Measurements from ENCODE around the gene RBBP8. TPM values are rescaled to one million over a fixed set of nuclear protein-coding genes. Genes with fewer than 3 reads are reported as not detected.
"Not testable (repeated sequence)": the region's sequence is repeated elsewhere in the genome, so short reads cannot be mapped to it uniquely, and the experiment has no call there.

RBBP8 gene
- total RNA-seq, 4 donors from 2014 or later, result 14.2 to 63.4 (median 32.9) TPM

DNA sequence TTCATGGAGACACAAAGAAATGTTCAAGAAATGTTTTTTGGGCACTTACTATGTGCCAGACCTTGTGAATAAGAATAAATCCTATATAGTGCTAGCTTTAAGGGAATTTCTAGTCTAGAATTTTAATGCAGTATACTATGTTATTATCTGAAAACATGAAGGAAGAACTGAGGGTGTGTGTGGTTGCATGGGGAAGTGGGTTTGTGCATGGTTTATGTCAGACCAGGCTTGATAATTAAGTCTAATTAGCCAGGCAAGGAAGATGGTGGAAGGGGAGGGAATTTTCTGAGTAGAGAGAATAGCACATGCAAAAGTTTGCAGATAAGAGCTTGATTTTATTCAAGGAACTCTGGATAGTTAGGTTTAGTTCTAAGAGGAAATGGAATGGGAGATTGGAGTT lies 6.5 kb downstream of the RBBP8 start:
- no peak for TF ChIP-seq CTCF (IDR thresholded peaks at IDR 0.05)
- no peak for DNase-seq (ENCODE audit: low spot score)
- no peak for ATAC-seq (ENCODE audit: low FRiP score)

GRCh38 chr18:22943847-22944246 lies 10.7 kb downstream of the RBBP8 start:
- no peak for TF ChIP-seq CTCF (IDR thresholded peaks at IDR 0.05)
- no peak for DNase-seq (ENCODE audit: low spot score)

GRCh38 chr18:22946217-22946616 lies 13.1 kb downstream of the RBBP8 start:
- TF ChIP-seq CTCF (IDR thresholded peaks at IDR 0.05), result no peak
- ATAC-seq (ENCODE audit: low FRiP score) (no peak), DNase-seq (ENCODE audit: low spot score) (no peak)

More at GRCh38 chr18:22943847-22944246, 10.7 kb downstream of the RBBP8 start:
- no peak for ATAC-seq (ENCODE audit: low FRiP score)

GRCh38 chr18:22946846-22947245 lies 13.7 kb downstream of the RBBP8 start:
- no peak for TF ChIP-seq CTCF (IDR thresholded peaks at IDR 0.05)
- no peak for ATAC-seq (ENCODE audit: low FRiP score)

DNA sequence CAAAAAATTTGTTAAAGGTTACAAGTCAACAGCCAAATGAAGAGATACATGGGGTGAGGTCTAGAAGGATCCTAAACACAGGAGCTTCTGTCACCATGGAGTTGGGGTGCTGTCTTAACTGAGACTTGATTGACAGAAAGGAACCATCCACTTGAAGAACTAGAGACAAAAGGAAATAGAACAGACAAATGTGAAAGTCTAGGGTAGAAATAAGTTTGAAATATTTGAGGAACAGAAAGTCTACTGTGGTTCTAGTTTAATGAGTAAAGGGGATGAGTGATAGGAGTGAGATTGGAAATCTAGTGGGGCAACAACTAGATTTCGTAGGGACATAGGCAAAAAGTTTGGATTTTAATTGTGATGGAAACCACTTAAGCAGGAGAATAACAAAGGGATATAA lies 18.7 kb downstream of the RBBP8 start:
- TF ChIP-seq CTCF (IDR thresholded peaks at IDR 0.05), result no peak
- ATAC-seq (ENCODE audit: low FRiP score) (no peak), DNase-seq (ENCODE audit: low spot score) (no peak)

More at GRCh38 chr18:22946846-22947245, 13.7 kb downstream of the RBBP8 start:
- DNase-seq (ENCODE audit: low spot score), result no peak

- TF ChIP-seq CTCF (IDR thresholded peaks at IDR 0.05), result no peak
- no peak for ATAC-seq (ENCODE audit: low FRiP score)
- DNase-seq (ENCODE audit: low spot score), result no peak
Observed at GRCh38 chr18:22952525-22952924, 19.4 kb downstream of the RBBP8 start.

DNA sequence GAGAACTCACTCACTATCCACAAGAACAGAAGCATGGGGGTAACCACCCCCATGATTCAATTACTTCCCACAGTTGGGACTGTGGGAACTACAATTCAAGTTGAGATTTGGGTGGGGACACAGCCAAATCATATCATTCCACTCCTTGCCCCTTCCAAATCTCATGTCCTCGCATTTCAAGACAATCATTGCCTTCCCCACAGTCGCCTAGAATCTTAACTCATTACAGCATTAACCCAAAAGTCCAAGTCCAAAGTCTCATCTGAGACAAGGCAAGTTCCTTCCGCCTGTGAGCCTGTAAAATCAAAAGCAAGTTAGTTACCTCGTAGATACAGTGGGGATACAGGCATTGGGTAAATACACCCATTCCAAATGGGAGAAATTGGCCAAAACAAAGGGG lies 20.9 kb downstream of the RBBP8 start:
- not testable (repeated sequence) for DNase-seq (ENCODE audit: low spot score); ATAC-seq (ENCODE audit: low FRiP score)

DNA sequence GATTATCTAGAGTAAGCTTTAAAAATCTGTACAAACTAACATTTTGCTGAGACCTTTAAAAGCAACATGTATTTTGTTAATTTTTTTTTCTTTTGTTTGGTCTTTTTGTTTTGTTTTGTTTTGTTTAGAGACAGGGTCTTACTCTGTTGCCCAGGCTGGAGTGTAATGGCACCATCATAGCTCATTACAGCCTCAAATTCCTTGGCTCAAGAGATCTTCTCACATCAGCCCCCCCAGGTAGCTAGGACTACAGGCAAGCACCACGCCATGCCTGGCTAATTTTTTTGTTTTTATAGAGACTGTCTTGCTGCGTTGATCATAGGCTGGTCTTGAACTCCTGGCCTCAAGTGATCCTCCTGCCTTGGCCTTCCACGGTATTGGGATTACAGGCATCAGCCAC lies 23.1 kb downstream of the RBBP8 start:
- no peak for TF ChIP-seq CTCF (IDR thresholded peaks at IDR 0.05)
- ATAC-seq (ENCODE audit: low FRiP score) (no peak), DNase-seq (ENCODE audit: low spot score) (no peak)

Measured in omental fat pad (tissue), 4 donors.